Stimulated activated CD4-positive, alpha-beta T cell treated with anti-CD3 and anti-CD28 coated beads, Interleukin-1b, Interleukin-23, amount 100 ng/mL, for 24 hours (primary cell): ENCODE data around the gene ATP2B2.

Experiments
- DNase-seq, 4 experiments: peaks; one replicate each; pipeline ENCODE4 v3.0.0-alpha.2; 2020; ENCODE audit warnings: low read depth in 4 of 4, low spot score in 1 of 4

The ATP2B2 gene

DNA sequence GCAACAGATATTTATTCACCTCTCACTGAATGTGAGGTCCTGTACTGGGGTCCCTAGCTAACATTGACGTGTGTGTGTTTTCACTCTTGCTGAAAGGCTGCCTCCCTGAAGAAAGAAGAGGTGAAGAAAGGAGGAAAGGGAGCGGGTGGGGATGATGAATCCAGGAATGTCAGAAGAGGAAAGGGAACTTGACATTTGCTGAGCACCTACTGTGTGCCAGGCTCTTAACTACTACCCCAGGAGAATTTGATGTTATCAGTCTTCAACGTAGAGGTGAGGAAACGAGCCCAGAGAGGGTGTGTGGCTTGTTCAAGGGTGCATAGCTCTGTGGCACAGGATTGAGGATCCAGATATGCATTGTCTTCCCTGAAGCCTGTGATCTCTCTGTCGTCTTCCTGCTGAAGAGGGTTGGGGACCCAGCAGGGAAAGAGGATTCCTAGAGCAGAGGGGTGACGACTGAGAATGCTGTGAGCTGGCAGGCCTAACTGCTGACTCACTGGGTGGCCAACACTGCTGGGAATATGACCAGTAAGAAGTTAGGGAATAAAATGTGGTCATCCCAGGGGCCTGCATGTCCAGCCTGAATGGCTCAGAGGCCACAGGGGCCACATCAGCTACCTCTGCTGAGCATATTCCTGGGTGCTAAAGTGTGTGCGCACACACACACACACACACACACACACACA, 6.6 kb upstream of the ATP2B2 start:
- DNase-seq = no peak

DNA sequence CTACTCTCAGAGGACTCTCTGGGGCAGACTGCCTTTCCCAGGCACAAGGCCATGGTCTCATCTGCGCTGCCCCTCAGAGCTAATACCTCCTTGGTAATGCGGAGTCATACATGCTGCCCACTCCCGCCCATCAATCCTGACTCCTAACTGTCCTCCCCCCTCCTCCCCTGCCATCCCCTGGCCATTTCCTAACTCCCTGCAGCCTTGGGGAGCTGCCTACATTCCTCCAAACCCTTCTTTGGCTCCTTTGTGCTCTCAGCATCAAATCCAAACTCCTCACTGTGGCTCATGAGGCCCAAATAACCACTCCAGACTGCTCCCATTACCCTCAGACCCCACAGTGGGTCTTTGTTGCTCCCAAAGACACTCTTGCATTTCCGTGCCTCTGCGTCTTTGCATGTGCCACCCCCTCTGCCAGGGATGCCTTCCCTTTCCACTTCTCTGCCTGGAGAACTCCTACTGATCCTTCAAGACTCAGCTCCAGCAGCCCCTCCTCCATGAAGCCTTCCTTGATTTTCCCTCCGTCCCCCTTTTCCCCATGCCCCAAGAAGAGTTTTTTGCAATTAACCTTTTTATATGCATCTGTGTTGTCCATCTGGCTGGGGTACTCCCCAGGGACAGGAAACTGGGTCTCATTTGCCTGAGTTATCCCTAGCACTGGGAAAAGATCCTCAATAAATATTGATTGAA, 5.5 kb upstream of the ATP2B2 start:
- no peak for DNase-seq

DNA sequence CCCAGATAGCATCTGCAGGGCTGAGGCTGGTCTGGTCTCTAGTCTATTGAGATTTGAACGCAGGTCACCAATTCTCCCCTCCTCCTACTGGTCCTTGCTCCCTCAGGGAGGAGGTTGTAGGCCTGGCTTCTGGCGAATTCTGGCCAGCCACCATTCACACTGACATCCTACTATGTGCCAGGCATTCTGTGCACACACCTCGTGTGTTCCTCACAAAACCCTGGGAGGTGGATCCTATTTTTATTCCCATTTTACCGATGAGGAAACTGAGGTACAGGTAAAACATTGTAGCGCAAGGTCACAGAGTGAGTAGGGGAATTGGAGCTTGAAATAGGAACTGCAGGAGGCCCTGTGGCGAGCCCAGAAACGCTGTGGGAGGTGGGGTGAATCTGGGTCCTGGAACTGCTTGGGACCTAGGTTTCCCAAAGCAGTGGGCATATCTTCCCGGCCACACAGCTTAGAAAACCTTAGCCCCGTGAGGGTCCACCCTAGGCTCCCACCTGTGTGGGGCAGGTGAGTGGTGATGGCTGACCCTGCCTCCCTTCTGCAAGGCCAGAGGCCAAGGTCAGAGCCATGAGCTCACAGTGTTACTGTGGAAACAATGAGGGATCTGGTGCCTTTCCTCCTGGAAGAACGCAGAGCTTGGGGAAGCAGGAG, 4.8 kb upstream of the ATP2B2 start:
- no peak for DNase-seq

DNA sequence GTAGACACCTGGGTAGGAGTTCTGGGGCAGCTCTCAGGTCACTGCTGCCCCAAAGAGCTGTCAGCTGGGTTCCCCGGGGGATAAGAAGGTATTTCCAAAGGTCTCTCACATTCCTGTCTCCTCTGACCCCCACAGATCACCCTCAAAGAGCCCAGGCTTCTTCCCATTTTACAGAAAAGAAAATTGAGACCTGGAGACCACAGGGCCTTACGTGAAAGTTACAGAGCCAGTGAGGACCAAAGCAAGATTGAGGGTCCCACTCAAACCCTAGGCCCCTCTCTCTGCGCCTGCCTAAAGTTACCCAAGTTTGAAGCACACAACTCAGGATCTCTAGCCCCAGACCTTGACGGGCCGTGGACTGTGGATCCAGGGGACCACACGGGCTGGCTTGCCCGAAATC, 3.9 kb upstream of the ATP2B2 start:
- DNase-seq = no peak

GRCh38 chr3:10508619-10509260, 3.4 kb upstream of the ATP2B2 start:
- no peak for DNase-seq

- DNase-seq = no peak
These were observed 2.8 kb upstream of the ATP2B2 start for GRCh38 chr3:10508235-10508618.

GRCh38 chr3:10507331-10507730, 1.9 kb upstream of the ATP2B2 start:
- no peak for DNase-seq

DNA sequence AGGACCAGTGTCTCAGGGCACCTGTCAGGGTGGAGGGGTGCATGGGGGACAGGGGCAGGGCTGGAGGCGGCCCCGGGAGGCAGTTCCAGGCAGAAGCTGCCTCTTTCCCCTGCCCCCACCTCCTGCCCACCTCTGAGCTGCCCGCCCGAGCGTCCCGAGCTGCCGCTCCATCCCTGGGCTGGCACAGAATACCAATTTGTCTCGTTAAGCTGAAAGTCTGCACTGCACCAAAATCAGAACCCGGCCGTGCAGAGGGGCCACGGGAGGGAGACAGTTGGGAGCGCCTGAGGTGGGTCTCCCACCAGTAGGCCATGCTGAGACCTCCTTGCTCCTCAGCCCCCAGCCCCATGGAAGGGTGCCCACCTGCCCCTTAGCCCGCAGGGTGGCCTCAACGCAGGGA, 1.3 kb upstream of the ATP2B2 start:
- no peak for DNase-seq

- DNase-seq = no peak
These were observed 602 bp upstream of the ATP2B2 start for GRCh38 chr3:10505791-10506585.

DNA sequence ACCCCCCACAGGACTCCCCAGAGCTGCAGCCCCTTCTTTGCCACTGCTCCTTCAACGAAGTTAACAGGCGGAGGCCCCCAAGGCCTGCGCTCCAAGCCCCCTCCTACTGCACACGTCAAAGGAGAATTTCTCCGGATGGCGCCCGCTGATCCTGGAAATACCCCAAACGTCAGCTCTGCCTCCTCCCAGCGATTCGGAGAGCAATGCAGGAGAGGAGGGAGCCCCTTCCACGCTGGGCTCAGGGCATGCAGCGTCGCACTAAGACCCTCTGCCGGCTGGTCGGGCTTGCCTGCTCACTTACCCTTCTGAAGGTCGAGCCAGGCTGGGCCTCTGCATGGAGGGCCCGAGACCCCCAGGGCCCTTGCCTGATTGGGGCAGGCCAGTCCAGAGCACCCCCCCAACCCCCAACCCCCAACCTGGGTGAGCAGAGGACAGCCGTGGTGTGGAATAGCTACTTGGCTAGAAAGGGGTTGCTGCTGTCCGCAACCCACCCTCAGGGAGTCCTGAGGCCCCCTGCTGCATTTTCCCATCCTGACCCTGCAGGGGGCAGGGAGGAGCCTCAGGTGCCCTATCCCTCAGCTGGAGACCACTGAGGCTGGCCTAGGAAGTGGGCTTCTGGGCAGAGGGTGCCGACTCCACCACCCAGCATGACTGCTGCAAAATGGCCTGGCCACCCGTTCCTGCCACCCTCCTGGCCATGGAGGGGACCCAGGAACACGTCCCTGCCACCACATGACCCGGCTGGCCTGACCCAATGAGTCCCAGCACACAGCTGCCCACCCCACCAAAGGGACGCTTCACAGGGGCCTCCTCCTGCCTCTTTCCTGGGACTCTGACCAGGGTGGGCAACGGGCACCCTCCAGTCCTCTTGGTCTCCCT, 976 bp downstream of the ATP2B2 start:
- DNase-seq = no peak

- DNase-seq = no peak
These were observed 2.1 kb downstream of the ATP2B2 start for GRCh38 chr3:10503217-10503796.

DNA sequence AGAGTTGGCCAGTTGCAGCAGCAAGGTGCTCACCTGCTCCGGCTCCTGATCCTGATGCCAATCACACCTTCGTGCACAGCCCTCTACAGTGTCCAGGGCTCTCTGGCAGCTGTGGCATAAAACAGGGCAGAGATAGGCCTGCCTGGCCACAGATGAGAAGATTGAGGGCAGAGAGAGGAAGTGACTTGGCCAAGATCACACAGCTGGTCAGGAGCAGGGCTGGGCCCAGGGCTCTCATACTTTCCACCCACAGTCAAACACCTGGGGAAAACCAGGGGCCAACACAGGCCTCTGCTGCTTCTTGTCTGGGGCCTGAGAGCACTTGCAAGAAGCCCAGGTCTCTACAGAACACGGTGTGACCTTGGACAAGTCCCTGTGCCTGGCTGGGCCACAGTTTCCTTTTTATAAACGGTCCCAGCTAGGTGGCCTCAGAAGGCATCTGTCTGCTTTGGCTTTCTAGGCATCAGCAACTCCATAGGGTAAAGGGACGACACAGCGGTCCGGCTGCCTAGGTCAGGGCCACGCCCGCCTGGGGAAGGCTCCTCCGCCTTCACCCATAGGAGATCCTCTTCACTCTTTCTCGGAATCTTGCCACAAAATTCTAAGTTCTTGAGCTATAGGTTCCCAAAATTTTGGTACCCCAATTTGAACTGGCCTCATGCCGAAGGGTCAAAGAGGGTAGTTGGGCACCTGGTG, 3.1 kb downstream of the ATP2B2 start:
- DNase-seq = no peak

GRCh38 chr3:10501664-10502052, 3.7 kb downstream of the ATP2B2 start:
- DNase-seq = no peak

DNA sequence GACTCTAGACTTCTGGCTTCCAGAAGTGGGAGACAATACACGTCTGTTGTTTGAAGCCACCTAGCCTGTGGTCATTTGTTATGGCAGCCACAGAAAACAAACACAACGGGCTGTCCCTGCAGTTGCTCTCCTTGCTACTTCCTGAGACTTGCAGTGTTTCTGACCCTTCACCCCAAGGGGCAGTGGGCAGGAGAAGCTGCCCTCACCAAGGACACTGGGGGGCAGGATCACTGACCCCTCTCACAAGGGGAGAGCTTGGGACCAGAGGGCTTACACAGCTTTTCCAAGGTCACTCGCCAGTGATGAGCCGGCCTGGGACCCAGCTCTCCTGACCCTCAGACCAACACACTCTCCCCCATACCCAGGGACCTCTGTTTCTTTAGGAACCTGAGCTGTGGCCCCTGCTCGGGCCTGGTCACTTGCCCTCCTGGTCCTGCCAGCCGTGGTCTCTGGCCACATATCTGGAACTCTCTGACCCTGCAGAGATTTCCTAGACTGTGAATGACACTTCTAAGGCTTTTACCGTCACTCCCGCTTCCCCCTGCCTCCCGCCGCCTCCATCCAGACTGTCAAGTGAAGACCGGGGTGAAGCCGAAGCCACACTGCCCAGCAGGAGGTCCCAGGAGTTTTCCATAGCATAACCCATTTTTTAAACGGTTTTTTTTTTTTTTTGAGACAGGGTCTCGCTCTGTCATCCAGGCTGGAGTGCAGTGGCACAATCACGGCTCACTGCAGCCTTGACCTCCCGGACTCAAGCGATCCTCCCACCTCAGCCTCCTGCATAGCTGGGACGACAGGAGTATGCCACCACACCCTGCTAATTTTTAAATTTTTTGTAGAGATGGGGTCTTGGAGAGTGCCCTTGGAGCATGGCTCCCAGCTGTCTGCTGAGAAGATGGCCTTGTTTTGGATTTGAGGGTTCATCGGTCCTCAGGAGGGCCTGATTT, 4.4 kb downstream of the ATP2B2 start:
- no peak for DNase-seq

GRCh38 chr3:10498271-10498670, 7.1 kb downstream of the ATP2B2 start:
- no peak for DNase-seq

DNA sequence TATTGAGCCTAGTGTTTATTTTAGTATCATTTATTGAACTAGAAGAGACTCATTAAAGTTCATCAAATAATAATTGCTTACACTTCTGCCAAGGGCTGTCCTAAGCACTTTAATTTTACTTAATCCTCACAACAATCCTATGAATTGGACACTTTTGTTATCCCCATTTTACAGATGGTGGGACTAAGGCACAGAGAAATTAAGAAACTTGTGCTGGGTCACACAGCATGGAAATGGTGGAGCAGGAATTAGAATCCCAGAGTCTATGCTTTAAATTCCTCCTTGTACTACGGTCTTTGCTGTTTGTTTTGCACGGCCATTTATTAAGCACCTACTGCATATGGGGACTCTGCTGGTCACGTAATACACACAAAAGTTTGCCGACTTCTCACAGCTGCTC, 7.9 kb downstream of the ATP2B2 start:
- no peak for DNase-seq

DNA sequence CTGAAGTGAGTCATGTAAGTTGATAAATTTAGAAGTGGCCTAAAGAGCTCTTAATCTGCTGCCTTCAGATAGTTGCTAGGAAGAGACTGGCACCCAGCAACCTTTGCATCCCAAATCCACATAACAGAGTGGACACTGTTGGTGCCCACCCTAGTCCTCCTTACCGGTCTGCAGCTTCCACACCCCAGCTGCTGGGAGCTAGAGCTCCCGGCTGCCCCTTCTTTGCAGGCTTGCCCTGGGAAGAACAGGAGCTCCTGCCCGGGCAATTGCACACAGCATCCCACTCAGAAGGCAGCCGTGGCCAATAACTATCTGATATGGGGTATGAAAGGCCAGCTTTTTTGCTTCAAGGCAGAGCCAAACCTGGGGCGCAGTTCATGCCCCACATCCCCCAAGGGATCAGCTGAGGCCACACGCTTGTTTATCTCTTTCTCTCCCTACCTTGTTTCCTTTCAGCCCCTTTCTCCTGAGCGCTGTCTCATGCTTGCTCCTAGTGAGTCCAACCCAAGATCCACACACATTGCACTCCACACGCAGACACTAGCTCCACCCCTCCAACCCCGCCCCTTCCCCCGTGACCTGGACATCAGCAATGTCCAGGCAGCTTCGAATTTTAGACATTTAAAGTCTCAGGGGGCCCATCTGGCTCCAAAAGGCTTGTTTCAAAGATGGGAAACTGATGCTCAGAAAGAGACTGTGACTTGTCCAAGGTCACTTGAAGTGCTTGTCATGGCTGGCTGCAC, 9.1 kb downstream of the ATP2B2 start:
- no peak for DNase-seq

DNA sequence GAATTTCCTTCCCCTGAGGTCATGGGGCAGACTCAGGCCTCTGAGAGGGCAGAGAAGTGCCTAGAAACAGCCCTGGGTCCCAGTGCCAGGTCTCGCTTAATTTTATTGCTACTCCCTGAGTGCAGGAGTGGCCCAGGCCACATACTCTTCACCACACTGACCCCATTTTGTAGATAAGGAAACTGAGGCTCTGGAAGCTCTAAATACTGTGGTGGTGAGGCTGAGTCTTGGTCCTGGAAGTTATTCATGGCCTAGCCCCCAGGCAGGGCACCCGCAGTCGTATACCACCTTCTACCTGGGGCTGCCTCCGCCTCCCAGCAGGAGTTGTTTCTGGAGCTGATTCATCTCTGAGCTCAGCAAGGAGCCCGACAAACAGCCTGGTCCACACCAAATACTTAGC, 9.8 kb downstream of the ATP2B2 start:
- DNase-seq = no peak
